Measurements from ENCODE around the gene BCAS3.

DNA sequence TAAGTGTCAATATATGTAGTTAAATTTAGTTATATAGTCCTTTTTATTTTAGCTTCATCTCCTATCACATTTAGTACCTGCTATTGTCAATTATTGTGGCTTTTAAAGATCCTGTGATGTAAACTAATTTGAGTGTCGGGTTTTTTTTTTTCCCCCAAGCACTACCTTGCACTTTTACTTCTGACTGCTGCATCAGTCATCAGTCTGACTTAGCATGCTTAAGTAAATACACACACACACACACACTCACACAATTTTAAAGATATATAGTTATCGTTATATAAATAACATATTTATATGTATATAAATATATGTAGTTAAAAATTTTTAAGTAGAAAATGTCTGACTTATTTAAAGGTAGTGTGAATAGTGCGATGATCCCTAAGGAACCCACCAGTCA is 127.2 kb downstream of the BCAS3 start:
- TF ChIP-seq EZH2 (IDR thresholded peaks at IDR 0.05; ENCODE audit: insufficient read depth, poor library complexity, severe bottlenecking) (no peak), EZH2phosphoT487 (IDR thresholded peaks at IDR 0.05; ENCODE audit: insufficient read depth, low read depth) (no peak)
